Stomach (tissue), 19 donors: ENCODE data around the gene CCR4. TPM values are rescaled to one million over a fixed set of nuclear protein-coding genes. Genes with fewer than 3 reads are reported as not detected.
"Not testable (repeated sequence)": the region's sequence is repeated elsewhere in the genome, so short reads cannot be mapped to it uniquely, and the experiment has no call there.

Experiments
- DNase-seq, 2 donors: peaks; one replicate each; pipeline versions ENCODE4 v3.0.0 to v3.0.0-alpha.2; 2013 to 2019
- H3K27ac ChIP-seq, 5 donors: fragments of 200-600 bp in 4 of 5; sonication (generic) in 4 of 5; one replicate each; pipeline ENCODE4 v1.5.1; 2013 to 2019; ENCODE audit warnings: mild to moderate bottlenecking in 1 of 5, moderate library complexity in 1 of 5
- H3K27me3 ChIP-seq, 3 donors: fragments of 200-600 bp; sonication (generic); one replicate each; pipeline ENCODE4 v1.5.1; 2017 to 2019; ENCODE audit warnings: mixed run types in 1 of 3
- H3K36me3 ChIP-seq, 4 donors: fragments of 200-600 bp; sonication (generic); 1 replicate in 3 of 4; 2 replicates in 1 of 4; pipeline ENCODE4 v1.5.1; 2016 to 2019
- H3K4me1 ChIP-seq, 4 donors: fragments of 200-600 bp; sonication (generic); one replicate each; pipeline ENCODE4 v1.5.1; 2016 to 2019
- H3K4me3 ChIP-seq, 4 donors: fragments of 200-600 bp; sonication (generic) in 3 of 4; one replicate each; pipeline ENCODE4 v1.5.1; 2016 to 2019; ENCODE audit warnings: mild to moderate bottlenecking in 1 of 4
- H3K9me3 ChIP-seq, 4 donors: fragments of 200-600 bp; sonication (generic); one replicate each; pipeline ENCODE4 v1.5.1; 2016 to 2019
- CTCF ChIP-seq, 7 experiments: fragments of 450-650 bp in 4 of 7; fragments of 200-600 bp in 3 of 7; sonication (generic) in 3 of 7; IDR thresholded peaks; one replicate each; pipeline ENCODE4 v1.5.1; 2016 to 2019; ENCODE audit warnings: antibody characterized with exemption in 7 of 7, control low read depth in 2 of 7, mild to moderate bottlenecking in 1 of 7
- EP300 ChIP-seq: sonication (generic); formaldehyde crosslinking; IDR thresholded peaks from one replicate; pipeline ENCODE4 v1.6.1; 2017; ENCODE audit warnings: antibody characterized with exemption
- POLR2A ChIP-seq, 4 donors: fragments of 450-650 bp; IDR thresholded peaks; one replicate each; pipeline ENCODE4 v1.6.1; 2016; ENCODE audit warnings: antibody characterized with exemption in 4 of 4, control low read depth in 2 of 4, mild to moderate bottlenecking in 1 of 4, moderate library complexity in 1 of 4
- POLR2AphosphoS5 ChIP-seq, 3 donors: sonication (generic); formaldehyde crosslinking; IDR thresholded peaks; one replicate each; pipeline ENCODE4 v1.6.1; 2016; ENCODE audit warnings: antibody characterized with exemption in 3 of 3
- WGBS, 5 donors: extraction: QIAGEN DNeasy Blood & Tissue Kit in 3 of 5; methylation state at CpG; one replicate each; pipeline versions ENCODE4 v1.1.5 to v1.1.7; 2013 to 2018; 5-methylcytosine and 5-hydroxymethylcytosine counted together
- intact Hi-C: fragments of 100-400 bp; cut with DNase I; formaldehyde crosslinking; loops from one replicate; pipeline ENCODE4 v1.15.1; 2023; ENCODE audit warnings: low total_unique reads
- long read RNA-seq, 10 donors: transcript quantifications; one replicate each; lab custom pipeline, GENCODE V29; 2026
- polyA plus RNA-seq, 3 donors: library from polyadenylated mRNA; stranded (reverse); fragments of 200-250 nt; gene quantifications; one replicate each; pipeline ENCODE4 v1.2.3, GENCODE V29; 2013
- total RNA-seq, 5 donors: library from RNA; depleted of rRNA; stranded (reverse); fragments of >200 nt; gene quantifications; one replicate each; pipeline versions ENCODE4 v1.1.0 to v1.2.3, GENCODE V29; 2014 to 2016
- donor health status: healthy with polysubstance abuse.
- donor health status: Bipolar disorder and iron deficiency.
- donor health status: healthy.

Gene CCR4
- total RNA-seq (1 to 10 TPM in 1 of 5 donors, under 1 TPM in 1, not detected in 3; 0.58 to 1.1 TPM), polyA plus RNA-seq (under 1 TPM in 2 of 3 donors, not detected in 1; 0.15 TPM)
- long read RNA-seq, donor 1: 0 reads
- long read RNA-seq, donor 2: 0 reads
- long read RNA-seq, donor 3: 0 reads
- long read RNA-seq, donor 4: 0 reads
- long read RNA-seq, donor 5: 0 reads
- long read RNA-seq, donor 6: 0 reads
- long read RNA-seq, donor 7, partial matches to known transcripts: 0 of 1 reads
- long read RNA-seq, donor 7, other reads (novel, unspliced or antisense): 0 of 1 reads
- long read RNA-seq, donor 8: 0 reads
- long read RNA-seq, donor 9: 0 reads
- long read RNA-seq, donor 10: 0 reads

- no peak within 1 kb of the TSS for H3K27ac ChIP-seq
- no peaks in the 10 kb centered on the region for H3K9me3 ChIP-seq
- H3K4me3 ChIP-seq: no peak within 1 kb of the TSS
- DNase-seq: peak in 1 of 2 donors; percentile 40
- TF ChIP-seq CTCF (IDR thresholded peaks at IDR 0.05) (no peak), EP300 (no peak), POLR2AphosphoS5 (IDR thresholded peaks at IDR 0.05) (no peak), POLR2A (IDR thresholded peaks at IDR 0.05) (no peak)
- H3K36me3 ChIP-seq: no peaks in the 10 kb centered on the region
- intact Hi-C loops: loop anchor here (5.0 to 10.0 kb wide), 2 partner anchors 126 to 423 kb away; no protein-coding TSS in a partner anchor
- WGBS, 5 donors: 49 to 67% (median 59%) methylated on average over 9 of the region's 9 CpGs
- peaks cover 0 to 17% (median 0%) of the 10 kb centered on the region in 4 donors for H3K4me1 ChIP-seq
- no peaks in the 10 kb centered on the region for H3K27me3 ChIP-seq
Measured at GRCh38 chr3:32951410-32951811, at the start of gene CCR4. TSS of gene CCR4 (plus strand) at chr3:32951644. CDS start at chr3:32953423, 1,779 bp downstream.

GRCh38 chr3:32902887-32903371 is 48.5 kb upstream of the CCR4 start:
- peak; percentile 62 to 71 for DNase-seq
- H3K27ac ChIP-seq, H3K27me3 ChIP-seq, H3K4me1 ChIP-seq, H3K36me3 ChIP-seq, H3K9me3 ChIP-seq, intact Hi-C loops: not testable (repeated sequence)
- peak overlapping the region; percentile 35 to 48 (median 42) for H3K4me3 ChIP-seq
- peak in 5 of 7 experiments; percentile 18 to 38 (median 22) for TF ChIP-seq CTCF (IDR thresholded peaks at IDR 0.05)
- WGBS, 5 donors: 32 to 43% (median 37%) methylated on average over 10 to 31 of the region's 31 CpGs

GRCh38 chr3:32903953-32904352 is 47.5 kb upstream of the CCR4 start:
- no peak overlapping the region for H3K27ac ChIP-seq
- no peaks in the 10 kb centered on the region for H3K27me3 ChIP-seq
- DNase-seq: no peak
- no peaks in the 10 kb centered on the region for H3K36me3 ChIP-seq
- no peak for TF ChIP-seq POLR2A (IDR thresholded peaks at IDR 0.05)
- TF ChIP-seq POLR2AphosphoS5 (IDR thresholded peaks at IDR 0.05): no peak
- no peak for TF ChIP-seq EP300
- no peak for TF ChIP-seq CTCF (IDR thresholded peaks at IDR 0.05)
- 96 to 97% (median 97%) methylated on average over 10 of the region's 10 CpGs for WGBS, 5 donors
- H3K4me3 ChIP-seq: no peak overlapping the region
- H3K4me1 ChIP-seq: peaks cover 0 to 10% (median 3%) of the 10 kb centered on the region in 4 donors
- H3K9me3 ChIP-seq: no peaks in the 10 kb centered on the region
- intact Hi-C loops: no loop called here

- no peak overlapping the region for H3K4me3 ChIP-seq
- H3K36me3 ChIP-seq: no peaks in the 10 kb centered on the region
- no peaks in the 10 kb centered on the region for H3K27me3 ChIP-seq
- DNase-seq: no peak
- H3K4me1 ChIP-seq: peaks cover 0 to 9% (median 6%) of the 10 kb centered on the region in 4 donors
- no peak overlapping the region for H3K27ac ChIP-seq
- 85 to 92% (median 88%) methylated on average over 3 of the region's 3 CpGs for WGBS, 5 donors
- H3K9me3 ChIP-seq: no peaks in the 10 kb centered on the region
- TF ChIP-seq POLR2A (IDR thresholded peaks at IDR 0.05): no peak
- no peak for TF ChIP-seq CTCF (IDR thresholded peaks at IDR 0.05)
- no peak for TF ChIP-seq POLR2AphosphoS5 (IDR thresholded peaks at IDR 0.05)
- TF ChIP-seq EP300: no peak
- intact Hi-C loops: no loop called here
Measured at GRCh38 chr3:32909999-32910398, 41.4 kb upstream of the CCR4 start.
